ENCODE data around the gene SC5D.

SC5D gene

GRCh38 chr11:121291319-121291718 lies 1.3 kb upstream of the SC5D start:
- TF ChIP-seq, protein P1, sequence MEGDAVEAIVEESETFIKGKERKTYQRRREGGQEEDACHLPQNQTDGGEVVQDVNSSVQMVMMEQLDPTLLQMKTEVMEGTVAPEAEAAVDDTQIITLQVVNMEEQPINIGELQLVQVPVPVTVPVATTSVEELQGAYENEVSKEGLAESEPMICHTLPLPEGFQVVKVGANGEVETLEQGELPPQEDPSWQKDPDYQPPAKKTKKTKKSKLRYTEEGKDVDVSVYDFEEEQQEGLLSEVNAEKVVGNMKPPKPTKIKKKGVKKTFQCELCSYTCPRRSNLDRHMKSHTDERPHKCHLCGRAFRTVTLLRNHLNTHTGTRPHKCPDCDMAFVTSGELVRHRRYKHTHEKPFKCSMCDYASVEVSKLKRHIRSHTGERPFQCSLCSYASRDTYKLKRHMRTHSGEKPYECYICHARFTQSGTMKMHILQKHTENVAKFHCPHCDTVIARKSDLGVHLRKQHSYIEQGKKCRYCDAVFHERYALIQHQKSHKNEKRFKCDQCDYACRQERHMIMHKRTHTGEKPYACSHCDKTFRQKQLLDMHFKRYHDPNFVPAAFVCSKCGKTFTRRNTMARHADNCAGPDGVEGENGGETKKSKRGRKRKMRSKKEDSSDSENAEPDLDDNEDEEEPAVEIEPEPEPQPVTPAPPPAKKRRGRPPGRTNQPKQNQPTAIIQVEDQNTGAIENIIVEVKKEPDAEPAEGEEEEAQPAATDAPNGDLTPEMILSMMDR (IDR thresholded peaks at IDR 0.05; ENCODE audit: insufficient read depth, low read depth, low read length, missing control alignments), result no peak
- no peak for DNase-seq (ENCODE audit: low read depth)
- no peak overlapping the region for H3K4me3 ChIP-seq (ENCODE audit: low read depth, low read length)

- DNase-seq (ENCODE audit: low read depth), result peak; percentile 52
- TF ChIP-seq, protein P1 (IDR thresholded peaks at IDR 0.05; ENCODE audit: insufficient read depth, low read depth, low read length, missing control alignments), result no peak
- peak overlapping the region; percentile 89 for H3K4me3 ChIP-seq (ENCODE audit: low read depth, low read length)
Observed at GRCh38 chr11:121291896-121292494, 576 bp upstream of the SC5D start.

DNA sequence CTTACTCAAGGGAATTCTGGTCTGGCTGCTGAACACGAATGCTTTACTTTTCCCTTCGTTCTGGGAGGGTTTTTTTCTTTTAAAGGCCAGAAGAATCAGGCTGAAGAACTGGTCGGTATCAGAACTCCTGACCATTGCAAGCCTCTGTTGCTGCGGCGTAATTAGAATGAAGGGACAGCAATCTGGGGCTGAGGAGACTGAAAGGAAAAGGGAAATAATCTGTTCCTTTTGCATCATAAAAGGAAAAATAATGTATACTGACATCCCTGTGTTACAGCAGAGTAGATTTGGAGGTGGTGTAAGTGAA lies 670 bp downstream of the SC5D start:
- DNase-seq (ENCODE audit: low read depth), result no peak
- TF ChIP-seq, protein P1 (IDR thresholded peaks at IDR 0.05; ENCODE audit: insufficient read depth, low read depth, low read length, missing control alignments), result no peak
- peak overlapping the region; percentile 89 for H3K4me3 ChIP-seq (ENCODE audit: low read depth, low read length)

- no peak for DNase-seq (ENCODE audit: low read depth)
- TF ChIP-seq, protein P1 (IDR thresholded peaks at IDR 0.05; ENCODE audit: insufficient read depth, low read depth, low read length, missing control alignments), result no peak
- no peak overlapping the region for H3K4me3 ChIP-seq (ENCODE audit: low read depth, low read length)
Observed at GRCh38 chr11:121295246-121296029, 2.9 kb downstream of the SC5D start.

- TF ChIP-seq, protein P1 (IDR thresholded peaks at IDR 0.05; ENCODE audit: insufficient read depth, low read depth, low read length, missing control alignments), result no peak
- H3K4me3 ChIP-seq (ENCODE audit: low read depth, low read length), result no peak overlapping the region
- no peak for DNase-seq (ENCODE audit: low read depth)
Observed at GRCh38 chr11:121297872-121298271, 5.3 kb downstream of the SC5D start.

DNA sequence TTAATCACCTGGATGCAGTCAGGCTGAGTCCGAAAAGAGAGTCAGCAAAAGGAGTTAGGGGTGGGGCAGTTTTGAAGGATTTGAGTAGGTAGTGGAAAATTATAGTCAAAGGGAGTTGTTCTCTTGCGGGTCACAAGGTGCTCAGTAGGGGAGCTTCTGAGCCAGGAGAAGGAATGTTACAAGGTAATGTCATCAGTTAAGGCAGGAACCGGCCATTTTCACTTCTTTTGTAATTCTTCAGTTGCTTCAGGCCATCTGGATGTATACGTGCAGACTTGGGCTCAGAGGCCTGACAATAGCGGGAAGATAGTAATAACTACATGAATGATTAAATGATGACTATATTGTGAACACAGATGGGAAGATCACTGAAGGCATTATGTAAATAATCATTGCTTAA lies 6.2 kb downstream of the SC5D start:
- TF ChIP-seq, protein P1 (IDR thresholded peaks at IDR 0.05; ENCODE audit: insufficient read depth, low read depth, low read length, missing control alignments), result no peak
- no peak overlapping the region for H3K4me3 ChIP-seq (ENCODE audit: low read depth, low read length)
- no peak for DNase-seq (ENCODE audit: low read depth)
